HG03159 (cell line): ENCODE data around the gene ZNF862.

Experiments
- ATAC-seq: cut with Tn5 transposase; IDR thresholded peaks from one replicate; pipeline ENCODE4 v1.9.1; 2021; ENCODE audit warnings: mild to moderate bottlenecking, moderate library complexity; ENCODE audit not compliant: unreplicated experiment

Gene ZNF862

DNA sequence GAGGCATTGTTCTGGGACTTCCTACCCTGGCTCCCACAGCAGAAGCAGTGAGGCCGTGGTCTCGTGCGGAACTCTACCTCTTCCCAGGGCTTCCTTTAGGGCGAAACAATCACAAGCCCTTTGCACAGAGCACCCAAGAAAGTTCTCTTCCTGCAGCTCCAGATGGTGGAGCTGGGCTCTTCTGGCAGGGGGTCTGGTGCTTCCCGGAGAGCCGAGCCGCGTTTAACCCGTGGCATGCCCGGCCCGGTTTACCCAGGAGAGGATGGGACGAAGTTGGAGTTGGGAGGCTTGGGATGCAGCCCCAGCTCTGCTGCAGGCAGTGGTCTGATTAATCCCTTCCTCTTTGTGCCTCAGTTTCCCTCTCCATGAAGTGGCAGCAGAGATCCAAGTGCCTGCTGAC lies 26.6 kb downstream of the ZNF862 start:
- ATAC-seq: no peak

DNA sequence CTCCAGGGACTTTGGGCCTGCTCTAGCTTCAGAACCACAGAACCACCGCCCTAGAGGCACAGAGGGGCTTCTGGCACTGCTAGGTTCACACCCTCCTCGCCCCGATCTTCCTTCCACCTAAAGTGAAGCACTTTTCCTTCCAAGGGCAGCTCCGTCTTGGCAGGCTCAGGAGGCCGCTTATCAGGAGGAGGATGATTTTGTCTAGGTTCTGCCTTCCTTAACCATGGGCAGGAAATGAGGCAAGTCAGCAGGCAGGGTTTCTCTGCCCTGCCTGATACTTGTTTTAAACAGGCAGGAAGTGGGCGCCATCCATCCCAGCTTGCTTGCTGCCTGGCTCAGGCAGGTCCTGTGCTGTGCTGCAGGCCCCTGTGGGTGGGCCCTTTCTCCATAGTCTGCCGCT lies 27.3 kb downstream of the ZNF862 start:
- ATAC-seq: no peak

DNA sequence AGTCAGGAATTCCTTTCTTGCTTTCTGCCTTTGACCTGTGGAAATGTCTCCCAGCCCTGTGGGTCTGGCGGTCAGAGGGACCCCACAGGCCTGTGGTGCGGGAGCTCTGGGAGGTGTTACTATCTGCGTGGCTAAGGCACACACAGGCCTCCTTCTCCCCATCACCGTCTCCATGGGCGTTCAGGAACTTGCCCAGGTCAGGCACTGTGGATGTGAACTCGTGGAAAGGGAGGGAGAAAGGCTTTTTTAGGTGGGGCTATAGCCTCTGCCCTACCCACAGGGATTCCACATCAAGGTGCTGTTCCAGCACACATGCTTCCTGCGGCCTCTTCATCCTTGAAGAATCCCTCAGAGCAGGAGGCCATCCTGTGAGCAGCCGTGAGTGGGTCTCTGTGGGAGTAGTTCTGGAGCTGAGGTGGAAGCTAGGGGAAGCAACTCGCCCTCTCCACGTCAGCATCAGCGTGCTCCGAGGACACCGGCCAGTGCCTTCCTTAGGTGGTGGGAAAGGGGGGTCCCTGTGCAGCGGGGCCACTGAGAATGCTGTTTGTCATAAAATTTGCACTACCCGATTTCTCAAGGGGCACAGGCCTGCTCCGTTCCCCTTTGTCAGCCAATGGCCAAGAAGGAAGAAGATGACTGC lies 28.1 kb downstream of the ZNF862 start:
- ATAC-seq: no peak

DNA sequence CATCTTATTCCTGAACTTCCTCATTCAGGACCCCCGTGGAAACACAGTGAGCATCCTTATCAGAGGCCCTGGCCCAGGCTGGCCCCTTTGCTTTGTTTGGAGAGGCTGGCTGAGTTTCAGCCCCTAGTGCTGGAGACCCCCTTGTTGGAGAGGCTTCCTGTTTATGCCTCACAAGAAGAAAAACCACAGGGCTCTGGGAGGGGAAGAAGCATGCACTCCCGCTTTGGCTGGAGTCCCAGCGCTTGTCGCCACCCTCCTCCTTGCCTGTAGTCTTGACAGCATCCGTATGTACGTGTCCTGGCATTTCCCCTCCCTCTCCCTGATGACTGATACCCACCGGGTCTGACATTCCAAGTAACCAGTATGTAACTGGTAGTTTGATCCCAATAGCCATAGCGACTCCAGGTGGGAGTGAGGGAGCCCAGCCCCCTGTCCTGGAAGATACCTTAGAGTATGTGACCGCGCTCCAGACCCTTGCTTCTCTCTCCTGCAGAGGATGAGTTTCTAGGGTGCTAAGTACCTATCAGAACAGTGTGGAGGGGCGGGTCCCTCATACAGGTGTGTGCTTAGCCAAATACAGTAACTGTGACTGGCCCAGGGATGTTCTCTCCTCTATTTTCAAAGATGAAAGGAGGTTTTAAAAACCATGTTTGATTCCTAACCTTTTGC lies 28.7 kb downstream of the ZNF862 start:
- no peak for ATAC-seq

DNA sequence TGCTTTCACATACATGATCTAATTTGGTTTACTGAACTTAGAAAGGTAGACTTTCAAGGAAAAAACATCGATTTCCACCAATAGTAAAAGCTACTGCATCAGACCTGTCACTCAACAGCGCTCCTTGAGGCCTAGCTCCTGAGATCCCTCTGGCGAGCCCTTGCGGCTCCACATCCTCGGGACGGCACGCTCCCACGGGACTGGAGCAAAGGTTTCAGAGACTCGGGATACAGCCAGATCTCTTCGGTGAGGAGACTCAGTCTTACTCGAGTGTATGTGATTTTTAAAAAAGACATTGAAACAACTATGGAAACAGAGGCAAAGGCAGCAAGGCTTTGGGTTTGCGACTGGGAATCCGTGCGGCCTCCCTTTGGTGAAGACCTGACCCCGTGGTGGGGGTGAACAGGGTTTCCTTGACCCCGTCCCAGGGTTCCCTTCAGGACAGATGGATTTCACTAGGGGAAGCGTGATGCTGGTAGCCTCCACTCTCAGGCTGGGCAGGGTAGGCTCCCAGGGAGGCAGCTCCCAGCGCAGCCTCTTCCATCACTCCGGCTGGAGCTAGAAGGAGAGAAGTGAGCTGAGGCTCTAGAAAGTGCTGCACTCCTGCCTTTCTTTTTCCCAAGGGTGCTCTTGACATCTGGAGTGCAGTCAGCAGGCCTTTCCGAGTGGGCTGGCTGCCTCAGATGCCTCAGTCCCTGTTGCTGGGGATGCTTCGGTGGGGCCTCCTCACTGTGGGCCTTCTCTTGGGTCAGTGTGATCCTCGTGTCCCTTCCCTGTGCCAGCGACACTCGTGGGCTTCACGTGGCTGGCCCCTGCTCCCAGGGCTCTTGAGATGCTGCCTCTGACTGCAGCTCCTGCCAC lies 29.8 kb downstream of the ZNF862 start:
- ATAC-seq: no peak

DNA sequence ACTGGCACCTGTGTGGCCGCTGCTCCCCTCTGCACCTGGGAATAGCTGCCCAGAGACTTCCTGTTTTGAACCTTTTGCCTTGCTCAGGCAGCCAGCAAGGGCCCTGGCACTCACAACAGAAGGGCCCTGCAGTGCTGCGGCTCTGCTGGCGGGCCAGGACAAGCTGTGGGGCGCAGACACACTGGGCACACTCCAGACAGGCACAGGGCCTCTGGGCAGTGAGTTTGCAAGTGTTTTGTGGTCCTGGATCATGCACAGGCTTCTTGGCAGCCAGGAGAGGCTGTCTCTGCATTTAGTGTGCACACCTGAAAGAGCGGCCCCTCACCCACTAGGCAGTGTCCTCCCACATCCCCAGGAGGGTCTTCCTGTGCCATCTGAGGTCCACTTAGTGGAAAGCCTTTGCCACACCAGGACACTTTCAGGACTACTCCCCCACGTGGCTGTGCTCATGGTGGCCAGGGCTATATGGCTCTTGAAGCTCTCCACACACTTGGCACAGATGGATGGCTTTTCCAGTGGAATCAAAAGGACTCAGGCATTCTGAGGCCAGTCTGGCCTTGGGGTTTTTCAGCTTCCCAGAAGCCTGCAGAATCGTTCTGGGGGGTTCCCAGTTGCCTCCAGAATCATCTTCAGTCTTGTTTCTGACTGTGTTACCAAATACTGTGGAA lies 30.6 kb downstream of the ZNF862 start:
- ATAC-seq: no peak

DNA sequence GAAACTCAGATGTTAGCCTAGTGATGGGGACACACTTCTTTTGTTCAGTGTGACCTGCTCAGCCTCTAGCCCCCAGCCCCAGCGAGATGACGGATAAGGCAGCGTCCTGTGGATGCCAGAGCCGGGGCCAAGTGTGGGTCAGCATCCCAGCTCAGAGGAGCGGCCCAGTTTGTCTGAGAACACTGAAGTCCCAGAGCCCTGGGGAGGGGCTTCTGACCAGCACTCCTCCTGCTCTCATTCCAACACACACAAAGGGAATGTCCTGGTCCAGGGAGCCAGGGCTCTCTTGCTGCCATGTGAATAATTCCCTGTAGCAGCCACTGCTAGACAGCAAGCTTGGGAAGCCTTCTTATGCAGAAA lies 31.1 kb downstream of the ZNF862 start:
- no peak for ATAC-seq

DNA sequence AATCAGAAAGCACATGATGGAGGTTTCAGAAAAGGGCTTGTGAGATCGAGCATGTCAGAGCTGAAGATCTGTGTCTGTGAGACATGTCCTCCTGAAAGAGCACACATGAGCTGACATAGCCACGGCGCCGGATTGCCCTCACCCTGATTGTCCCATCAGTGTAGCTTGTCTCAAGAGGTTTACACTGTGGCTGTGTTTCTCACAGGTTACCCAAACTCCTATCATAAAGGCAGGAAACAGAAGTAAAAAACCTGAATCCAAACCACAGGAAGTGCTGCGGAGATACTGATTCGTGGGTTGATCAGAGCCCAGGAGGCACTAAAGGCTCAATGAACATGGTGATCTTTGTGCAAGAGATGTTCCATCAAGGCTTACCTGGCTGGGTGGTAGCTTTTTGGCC lies 31.7 kb downstream of the ZNF862 start:
- ATAC-seq: no peak

DNA sequence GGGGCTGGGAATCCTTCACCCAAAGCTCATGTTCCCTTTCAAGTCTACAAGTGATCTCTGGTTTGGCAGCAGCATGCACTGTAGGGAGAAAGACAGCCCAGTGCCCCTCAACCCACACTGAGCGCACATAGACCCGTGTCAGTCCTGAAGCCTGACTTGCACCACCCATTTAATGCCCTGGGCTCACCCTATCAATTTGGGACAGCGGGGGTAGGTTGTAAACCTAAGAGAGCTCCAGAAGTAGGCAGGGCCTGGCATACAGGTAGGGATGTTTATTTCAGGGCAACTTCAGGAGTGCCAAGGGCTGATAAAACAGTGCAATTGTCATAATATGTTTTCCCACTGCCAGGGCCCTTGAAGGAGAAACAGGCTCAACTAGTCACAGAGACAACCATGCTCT lies 32.1 kb downstream of the ZNF862 start:
- no peak for ATAC-seq

DNA sequence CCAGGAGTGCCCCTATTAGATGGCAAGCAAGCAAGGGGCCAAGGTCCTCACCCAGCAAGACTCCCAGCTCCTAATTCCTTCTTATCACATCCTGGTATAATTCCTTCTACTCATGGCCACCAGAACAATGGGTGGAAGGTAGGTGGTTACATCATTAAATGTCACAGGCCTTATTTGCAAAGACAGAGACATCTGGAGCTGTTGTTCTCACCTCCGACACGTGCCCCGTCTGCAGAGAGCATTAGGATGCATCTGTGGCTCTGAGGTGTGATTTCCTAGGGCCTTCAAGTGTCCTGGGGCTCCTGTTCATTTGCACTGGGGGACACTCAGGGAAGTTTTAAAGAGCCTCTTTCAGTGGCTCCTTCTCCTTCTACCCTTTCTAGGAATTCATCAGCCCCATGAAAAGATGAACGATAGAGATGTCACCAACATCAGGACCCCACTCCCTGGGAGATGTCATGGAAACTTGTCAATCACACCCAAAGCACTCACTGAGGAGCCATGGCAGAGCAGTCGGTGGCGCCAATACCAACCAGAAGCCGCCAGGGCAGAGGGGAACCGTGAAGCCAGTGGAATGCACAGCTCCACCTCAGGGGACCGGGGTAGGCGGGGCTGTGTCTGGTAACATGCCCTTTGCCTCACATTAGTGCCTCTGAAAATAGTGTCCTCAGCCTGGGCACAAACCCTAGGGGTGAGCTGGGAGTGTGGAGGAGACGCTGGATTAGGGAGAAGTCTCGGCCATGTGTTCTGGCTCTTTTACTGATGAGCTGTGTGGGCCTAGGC lies 32.7 kb downstream of the ZNF862 start:
- ATAC-seq: no peak

DNA sequence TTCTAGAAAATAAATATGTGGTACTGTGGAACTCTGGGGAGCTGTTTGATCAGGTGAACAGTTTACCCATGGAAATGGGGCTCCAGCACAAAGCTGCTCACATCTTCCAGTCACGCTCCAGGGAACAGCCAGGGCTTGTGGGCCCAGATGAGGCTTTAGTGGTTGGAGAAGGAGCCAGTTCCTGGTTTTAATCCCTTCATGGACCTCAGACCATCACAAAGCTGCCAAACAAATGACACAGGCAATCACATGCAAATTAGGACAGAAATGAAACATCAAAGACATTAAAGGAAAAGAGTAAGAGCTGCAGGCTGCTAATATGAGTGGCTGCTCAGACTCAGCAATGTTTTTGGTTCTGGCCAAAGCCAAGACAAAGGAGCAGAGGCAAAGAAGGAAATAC lies 33.4 kb downstream of the ZNF862 start:
- no peak for ATAC-seq

DNA sequence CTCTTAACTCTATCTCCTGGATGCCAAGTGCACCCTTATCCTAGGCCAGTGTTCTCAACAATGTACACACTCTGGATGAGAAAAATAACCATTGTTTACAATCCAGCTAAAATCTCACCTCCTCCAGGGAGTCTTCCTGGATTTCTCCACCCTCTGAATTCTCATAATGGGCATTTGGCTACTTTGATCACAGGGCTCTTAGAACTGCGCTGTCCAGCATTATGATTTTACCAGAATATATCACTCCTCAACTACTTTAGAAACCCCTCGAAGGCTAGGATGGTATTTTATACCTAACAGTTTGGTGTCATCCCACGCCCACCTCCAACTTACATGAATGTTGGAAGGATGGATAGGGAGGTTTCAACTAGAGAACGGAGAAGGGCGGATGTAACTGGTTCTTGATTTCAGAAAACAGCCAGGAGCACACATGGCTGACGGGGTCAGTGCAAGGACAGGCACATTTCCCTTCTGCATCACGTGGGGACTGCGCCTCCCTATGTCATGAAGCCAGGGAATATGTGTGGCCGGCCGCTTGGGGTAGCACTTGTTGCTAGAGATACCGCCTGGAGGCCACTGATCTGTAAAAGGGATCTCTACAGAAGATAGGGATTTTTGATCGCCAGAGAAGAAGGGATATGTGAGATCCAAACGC lies 34.4 kb downstream of the ZNF862 start:
- ATAC-seq: no peak

DNA sequence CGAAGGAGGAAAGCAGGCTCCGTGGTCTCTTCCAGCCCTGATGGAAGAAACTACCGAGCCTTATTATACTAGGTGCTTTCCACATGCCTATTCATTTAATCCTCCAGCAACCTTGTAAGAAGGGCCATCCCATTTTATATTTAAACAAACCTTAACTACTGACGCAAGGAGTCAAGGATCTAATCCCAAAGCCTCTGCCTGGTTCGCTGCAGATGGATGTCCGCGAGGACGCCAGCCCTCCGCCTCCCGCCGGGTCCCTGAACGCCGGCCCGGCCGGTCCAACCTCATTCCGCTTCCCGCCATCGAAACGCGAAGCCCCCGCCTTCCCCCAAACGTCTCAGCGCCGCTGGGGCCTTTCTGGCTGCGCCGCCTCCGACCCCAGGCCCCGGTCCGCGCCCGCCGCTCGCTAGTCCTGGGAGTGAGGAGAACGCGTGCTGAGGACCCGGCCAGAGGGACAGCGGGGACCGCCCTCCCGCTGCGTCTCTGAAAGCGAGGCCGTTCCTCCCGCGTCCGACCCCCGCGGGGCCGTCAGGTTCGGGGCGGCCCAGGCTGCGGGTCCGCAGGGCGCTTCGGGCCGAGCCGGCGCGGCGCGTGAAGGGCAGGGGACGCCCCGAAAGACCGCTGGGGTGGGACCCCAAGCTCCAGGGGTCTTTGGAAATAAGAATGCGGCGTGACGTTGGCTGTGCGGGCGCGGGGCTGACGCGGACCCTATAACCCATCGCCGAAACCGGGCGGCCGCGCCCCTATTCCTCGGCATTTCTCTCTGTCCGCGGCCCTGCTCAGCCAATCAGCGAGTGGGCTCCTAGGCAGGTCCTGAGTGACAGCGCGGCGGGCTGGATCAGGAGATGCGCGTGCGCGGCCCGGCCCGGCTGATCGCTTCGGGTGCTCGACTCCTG lies 35.1 kb downstream of the ZNF862 start, which contains the start of gene ATP6V0E2:
Gene ATP6V0E2, plus strand, starts transcription at position 896 of the 896 bp plus-strand sequence. CDS start 97 bp downstream, outside the sequence.
- ATAC-seq: peak; percentile 89

DNA sequence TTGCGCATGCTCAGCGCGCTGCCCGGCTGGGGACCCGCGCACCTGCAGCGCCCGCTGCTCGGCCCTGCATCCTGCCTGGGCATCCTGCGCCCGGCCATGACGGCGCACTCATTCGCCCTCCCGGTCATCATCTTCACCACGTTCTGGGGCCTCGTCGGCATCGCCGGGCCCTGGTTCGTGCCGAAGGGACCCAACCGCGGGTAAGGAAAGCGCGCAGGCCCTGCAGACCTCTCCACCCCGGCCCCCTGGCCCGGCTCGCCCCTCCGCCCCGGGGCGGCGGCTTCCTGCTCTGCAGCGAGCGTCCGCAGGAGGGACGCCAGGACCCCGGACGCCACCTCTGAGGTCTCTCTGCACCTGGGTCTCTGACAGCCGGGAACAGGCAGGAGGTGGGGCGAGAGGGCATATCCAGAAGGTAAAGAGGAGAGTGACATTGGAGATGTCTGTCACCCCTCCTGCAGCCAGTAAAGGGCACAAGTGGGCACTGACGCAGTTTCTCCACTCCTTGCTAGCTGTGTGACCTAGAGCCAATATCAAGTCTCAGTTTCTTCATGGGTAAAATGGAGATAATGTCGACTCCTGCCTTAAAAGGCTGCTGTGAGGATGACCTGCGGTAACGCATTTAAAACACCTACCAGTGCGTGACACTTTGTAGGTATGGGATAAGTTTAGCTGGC lies 35.9 kb downstream of the ZNF862 start:
- peak; percentile 33 for ATAC-seq

DNA sequence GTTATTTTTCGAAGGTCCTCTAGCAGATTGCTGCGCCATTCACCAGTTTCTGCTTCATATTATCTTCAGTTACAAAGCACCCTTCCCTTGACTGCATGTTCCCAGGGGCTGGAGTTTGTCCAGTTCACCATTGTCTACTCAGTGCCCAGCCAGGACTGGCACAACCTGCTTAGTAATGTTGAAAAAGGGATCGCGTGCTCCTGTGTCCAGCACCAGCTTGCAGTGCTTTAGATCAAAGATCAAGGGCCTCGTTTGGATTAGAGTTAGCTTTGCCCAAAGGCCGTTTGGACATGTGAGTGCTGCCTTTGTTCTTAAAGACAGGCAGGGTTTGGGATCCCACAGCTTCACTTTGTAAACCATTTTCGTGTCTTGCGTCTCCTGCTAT lies 36.5 kb downstream of the ZNF862 start:
- ATAC-seq: no peak

DNA sequence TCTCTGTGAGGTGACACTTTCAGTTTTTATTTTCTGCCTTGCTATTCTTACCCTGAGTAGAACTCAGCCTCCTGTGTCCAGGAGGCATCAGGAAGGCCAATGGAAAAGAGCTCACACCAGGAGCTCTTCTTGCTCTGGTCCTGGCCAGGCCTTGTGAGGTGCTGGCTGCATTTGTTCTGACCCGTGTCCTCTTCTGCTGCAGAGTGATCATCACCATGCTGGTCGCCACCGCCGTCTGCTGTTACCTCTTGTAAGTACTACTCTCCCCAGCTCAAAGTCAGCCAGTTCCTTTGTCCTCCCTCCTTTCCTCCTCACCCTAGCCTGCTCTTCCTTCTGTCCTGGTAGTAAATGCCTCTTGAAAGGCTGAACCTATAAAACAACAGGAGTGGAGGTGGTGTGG lies 37.2 kb downstream of the ZNF862 start:
- no peak for ATAC-seq

DNA sequence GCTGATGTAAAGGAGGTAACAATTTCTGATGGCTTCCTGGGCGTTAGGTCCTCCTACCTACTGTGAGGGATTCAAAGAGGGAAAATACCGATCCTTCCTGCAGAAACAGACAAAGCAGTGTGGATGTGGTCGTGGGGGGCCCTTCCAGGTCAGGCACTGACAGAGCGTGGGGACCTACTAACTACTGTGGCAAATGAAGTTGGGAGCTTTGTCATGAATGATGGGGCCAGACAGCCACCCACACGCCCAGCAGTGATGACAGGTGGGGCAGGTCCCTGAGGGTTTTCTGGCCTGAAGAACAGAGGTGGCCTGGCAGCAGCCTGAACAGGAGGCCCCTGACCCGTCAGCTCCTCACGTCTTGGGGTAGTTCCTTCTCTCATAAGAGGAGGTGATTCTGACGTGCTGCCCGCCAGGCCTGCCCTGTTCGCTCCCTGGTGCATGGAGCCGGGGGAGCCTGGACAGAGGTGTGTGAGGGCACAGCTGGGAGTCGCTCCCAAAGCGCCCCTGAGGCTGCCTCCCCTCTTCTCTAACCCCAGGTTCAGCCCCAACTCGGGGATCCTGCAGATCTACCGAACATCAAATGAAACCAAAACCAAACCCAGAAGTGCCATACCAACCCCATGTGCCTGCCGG lies 39.8 kb downstream of the ZNF862 start:
- ATAC-seq: no peak

DNA sequence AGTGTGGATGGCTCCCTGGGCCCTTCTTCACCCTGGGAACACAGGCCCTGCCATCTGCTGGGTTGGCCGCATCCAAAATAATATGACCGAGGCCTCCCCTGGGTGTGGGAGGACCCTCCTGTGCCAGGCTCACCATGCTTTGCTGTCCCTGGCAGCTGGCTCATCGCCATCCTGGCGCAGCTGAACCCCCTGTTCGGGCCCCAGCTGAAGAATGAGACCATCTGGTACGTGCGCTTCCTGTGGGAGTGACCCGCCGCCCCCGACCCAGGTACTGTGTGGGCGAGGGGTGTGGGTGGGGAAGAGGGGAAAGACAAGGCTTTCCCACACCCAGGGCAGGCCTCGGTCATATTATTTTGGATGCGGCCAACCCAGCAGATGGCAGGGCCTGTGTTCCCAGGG lies 40.3 kb downstream of the ZNF862 start:
- no peak for ATAC-seq
